Measurements from ENCODE around the gene FAM114A2.

DNA sequence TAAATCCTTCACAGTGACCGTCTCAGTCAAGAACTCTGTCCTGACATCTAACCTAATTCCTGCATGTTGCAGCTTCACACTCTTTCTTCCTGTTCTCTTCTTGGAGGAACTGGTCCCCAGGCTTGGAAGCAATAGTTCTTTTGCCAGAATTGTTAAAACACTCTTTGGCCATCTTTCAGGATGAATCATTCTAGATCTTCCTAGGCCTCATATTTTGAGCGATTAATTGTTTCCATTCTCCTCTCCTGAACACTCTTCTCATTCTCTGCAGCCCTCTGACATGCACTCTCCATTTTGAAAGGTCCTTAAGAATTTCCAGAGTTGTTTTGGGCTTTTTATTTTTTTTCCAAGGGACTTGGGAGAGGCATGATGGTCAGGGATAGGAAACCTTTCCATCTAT lies 85.8 kb downstream of the FAM114A2 start:
- TF ChIP-seq, protein P1, sequence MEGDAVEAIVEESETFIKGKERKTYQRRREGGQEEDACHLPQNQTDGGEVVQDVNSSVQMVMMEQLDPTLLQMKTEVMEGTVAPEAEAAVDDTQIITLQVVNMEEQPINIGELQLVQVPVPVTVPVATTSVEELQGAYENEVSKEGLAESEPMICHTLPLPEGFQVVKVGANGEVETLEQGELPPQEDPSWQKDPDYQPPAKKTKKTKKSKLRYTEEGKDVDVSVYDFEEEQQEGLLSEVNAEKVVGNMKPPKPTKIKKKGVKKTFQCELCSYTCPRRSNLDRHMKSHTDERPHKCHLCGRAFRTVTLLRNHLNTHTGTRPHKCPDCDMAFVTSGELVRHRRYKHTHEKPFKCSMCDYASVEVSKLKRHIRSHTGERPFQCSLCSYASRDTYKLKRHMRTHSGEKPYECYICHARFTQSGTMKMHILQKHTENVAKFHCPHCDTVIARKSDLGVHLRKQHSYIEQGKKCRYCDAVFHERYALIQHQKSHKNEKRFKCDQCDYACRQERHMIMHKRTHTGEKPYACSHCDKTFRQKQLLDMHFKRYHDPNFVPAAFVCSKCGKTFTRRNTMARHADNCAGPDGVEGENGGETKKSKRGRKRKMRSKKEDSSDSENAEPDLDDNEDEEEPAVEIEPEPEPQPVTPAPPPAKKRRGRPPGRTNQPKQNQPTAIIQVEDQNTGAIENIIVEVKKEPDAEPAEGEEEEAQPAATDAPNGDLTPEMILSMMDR (IDR thresholded peaks at IDR 0.05): no peak
- TF ChIP-seq, protein P2, sequence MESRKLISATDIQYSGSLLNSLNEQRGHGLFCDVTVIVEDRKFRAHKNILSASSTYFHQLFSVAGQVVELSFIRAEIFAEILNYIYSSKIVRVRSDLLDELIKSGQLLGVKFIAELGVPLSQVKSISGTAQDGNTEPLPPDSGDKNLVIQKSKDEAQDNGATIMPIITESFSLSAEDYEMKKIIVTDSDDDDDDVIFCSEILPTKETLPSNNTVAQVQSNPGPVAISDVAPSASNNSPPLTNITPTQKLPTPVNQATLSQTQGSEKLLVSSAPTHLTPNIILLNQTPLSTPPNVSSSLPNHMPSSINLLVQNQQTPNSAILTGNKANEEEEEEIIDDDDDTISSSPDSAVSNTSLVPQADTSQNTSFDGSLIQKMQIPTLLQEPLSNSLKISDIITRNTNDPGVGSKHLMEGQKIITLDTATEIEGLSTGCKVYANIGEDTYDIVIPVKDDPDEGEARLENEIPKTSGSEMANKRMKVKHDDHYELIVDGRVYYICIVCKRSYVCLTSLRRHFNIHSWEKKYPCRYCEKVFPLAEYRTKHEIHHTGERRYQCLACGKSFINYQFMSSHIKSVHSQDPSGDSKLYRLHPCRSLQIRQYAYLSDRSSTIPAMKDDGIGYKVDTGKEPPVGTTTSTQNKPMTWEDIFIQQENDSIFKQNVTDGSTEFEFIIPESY (IDR thresholded peaks at IDR 0.05; ENCODE audit: borderline replicate concordance, low read depth): no peak
- TF ChIP-seq, protein P3, sequence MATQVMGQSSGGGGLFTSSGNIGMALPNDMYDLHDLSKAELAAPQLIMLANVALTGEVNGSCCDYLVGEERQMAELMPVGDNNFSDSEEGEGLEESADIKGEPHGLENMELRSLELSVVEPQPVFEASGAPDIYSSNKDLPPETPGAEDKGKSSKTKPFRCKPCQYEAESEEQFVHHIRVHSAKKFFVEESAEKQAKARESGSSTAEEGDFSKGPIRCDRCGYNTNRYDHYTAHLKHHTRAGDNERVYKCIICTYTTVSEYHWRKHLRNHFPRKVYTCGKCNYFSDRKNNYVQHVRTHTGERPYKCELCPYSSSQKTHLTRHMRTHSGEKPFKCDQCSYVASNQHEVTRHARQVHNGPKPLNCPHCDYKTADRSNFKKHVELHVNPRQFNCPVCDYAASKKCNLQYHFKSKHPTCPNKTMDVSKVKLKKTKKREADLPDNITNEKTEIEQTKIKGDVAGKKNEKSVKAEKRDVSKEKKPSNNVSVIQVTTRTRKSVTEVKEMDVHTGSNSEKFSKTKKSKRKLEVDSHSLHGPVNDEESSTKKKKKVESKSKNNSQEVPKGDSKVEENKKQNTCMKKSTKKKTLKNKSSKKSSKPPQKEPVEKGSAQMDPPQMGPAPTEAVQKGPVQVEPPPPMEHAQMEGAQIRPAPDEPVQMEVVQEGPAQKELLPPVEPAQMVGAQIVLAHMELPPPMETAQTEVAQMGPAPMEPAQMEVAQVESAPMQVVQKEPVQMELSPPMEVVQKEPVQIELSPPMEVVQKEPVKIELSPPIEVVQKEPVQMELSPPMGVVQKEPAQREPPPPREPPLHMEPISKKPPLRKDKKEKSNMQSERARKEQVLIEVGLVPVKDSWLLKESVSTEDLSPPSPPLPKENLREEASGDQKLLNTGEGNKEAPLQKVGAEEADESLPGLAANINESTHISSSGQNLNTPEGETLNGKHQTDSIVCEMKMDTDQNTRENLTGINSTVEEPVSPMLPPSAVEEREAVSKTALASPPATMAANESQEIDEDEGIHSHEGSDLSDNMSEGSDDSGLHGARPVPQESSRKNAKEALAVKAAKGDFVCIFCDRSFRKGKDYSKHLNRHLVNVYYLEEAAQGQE (IDR thresholded peaks at IDR 0.05; ENCODE audit: low read depth, low read length): no peak
- TF ChIP-seq RFX5 (IDR thresholded peaks at IDR 0.05; ENCODE audit: low read length): no peak
- TF ChIP-seq EP300 (IDR thresholded peaks at IDR 0.05; ENCODE audit: borderline replicate concordance in 1 of 2, low read depth in 1 of 2, low read length in 1 of 2): 0 out of 4 replicates have a peak, but pooled peaks of 1 of the 2 experiments have one; percentile 32
- TF ChIP-seq GABPA (IDR thresholded peaks at IDR 0.05; ENCODE audit: low read depth): no peak
- TF ChIP-seq MEF2A (IDR thresholded peaks at IDR 0.05; ENCODE audit: borderline replicate concordance, low read depth): no peak
- TF ChIP-seq POLR2AphosphoS5 (IDR thresholded peaks at IDR 0.05; ENCODE audit: low read depth, low read length): no peak; the same call in 1 of the 2 replicates
- TF ChIP-seq MXI1 (IDR thresholded peaks at IDR 0.05; ENCODE audit: low read depth, low read length): no peak
- no peak for TF ChIP-seq RXRA (IDR thresholded peaks at IDR 0.05; ENCODE audit: borderline replicate concordance, low read depth)

Data from SK-N-SH (cell line).